Tibial artery (tissue), 4 donors: ENCODE measurements around the gene VGLL4.

Experiments
- DNase-seq, 2 donors: peaks; one replicate each; pipeline ENCODE4 v3.0.0-alpha.2; 2019
- H3K27ac ChIP-seq, 2 donors: fragments of 200-600 bp; sonication (generic) in 1 of 2; 1 replicate in 1 of 2; 2 replicates in 1 of 2; pipeline ENCODE4 v1.5.1; 2018 to 2019; ENCODE audit warnings: mild to moderate bottlenecking in 1 of 2
- H3K27me3 ChIP-seq, 2 donors: fragments of 200-600 bp; sonication (generic) in 1 of 2; one replicate each; pipeline versions ENCODE4 v1.5.1 to v1.6.0; 2016 to 2019
- H3K36me3 ChIP-seq, 3 donors: fragments of 200-600 bp; sonication (generic) in 2 of 3; one replicate each; pipeline ENCODE4 v1.5.1; 2016 to 2019; ENCODE audit warnings: mild to moderate bottlenecking in 2 of 3
- H3K4me1 ChIP-seq, 4 donors: fragments of 200-600 bp; sonication (generic) in 2 of 4; 1 replicate in 3 of 4; 2 replicates in 1 of 4; pipeline ENCODE4 v1.5.1; 2016 to 2019
- H3K4me3 ChIP-seq, 2 donors: fragments of 200-600 bp; sonication (generic) in 1 of 2; 1 replicate in 1 of 2; 2 replicates in 1 of 2; pipeline ENCODE4 v1.5.1; 2018 to 2019; ENCODE audit warnings: mild to moderate bottlenecking in 2 of 2
- H3K9me3 ChIP-seq, 3 donors: fragments of 200-600 bp; sonication (generic) in 1 of 3; one replicate each; pipeline ENCODE4 v1.5.1; 2016 to 2019
- intact Hi-C: fragments of 100-400 bp; cut with DNase I; formaldehyde crosslinking; loops from one replicate; pipeline ENCODE4 v1.15.0; 2023; ENCODE audit warnings: low total_unique reads
- TF ChIP-seq, protein P1 (sequence below), 2 experiments: fragments of 200-600 bp in 1 of 2; fragments of 450-650 bp in 1 of 2; IDR thresholded peaks; one replicate each; pipeline ENCODE4 v1.5.1; 2017 to 2019; ENCODE audit warnings: antibody characterized with exemption in 2 of 2, mild to moderate bottlenecking in 1 of 2, moderate library complexity in 1 of 2

The VGLL4 gene

DNA sequence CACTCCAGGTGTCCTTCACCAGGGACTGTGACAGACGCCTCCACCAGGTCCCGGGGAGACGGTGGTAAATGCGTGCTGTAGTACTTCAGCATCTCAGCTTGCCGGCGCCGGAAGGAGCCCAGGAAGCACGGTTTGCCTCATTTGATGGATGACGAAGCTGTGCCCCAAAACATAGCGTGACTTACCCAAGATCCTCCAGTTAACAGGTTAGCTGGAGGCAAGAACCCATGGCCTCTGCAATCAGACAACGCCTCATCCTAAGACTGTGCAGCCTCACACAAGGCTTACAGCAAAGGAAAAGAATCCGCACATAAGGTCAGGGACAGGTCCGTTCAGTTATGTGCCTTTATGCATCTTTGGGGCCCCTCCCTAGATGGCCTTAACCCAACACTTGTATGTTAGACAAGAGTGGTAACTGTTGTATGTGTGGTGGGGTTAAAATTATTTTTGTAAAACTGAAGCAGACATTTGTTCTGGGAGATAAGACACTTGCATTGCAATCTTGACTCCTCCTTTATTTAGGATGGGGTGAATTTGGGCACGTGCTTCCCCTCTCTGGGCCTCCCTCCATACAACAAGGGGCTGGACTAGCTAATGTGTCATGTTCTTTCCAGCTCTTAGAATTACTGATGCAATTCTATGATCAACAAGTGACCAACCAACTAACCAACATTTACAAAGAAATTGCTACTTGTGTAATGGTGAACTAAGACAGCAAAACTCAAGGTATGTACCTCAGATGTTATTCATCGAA is 39.4 kb downstream of the VGLL4 start:
- TF ChIP-seq, protein P1, sequence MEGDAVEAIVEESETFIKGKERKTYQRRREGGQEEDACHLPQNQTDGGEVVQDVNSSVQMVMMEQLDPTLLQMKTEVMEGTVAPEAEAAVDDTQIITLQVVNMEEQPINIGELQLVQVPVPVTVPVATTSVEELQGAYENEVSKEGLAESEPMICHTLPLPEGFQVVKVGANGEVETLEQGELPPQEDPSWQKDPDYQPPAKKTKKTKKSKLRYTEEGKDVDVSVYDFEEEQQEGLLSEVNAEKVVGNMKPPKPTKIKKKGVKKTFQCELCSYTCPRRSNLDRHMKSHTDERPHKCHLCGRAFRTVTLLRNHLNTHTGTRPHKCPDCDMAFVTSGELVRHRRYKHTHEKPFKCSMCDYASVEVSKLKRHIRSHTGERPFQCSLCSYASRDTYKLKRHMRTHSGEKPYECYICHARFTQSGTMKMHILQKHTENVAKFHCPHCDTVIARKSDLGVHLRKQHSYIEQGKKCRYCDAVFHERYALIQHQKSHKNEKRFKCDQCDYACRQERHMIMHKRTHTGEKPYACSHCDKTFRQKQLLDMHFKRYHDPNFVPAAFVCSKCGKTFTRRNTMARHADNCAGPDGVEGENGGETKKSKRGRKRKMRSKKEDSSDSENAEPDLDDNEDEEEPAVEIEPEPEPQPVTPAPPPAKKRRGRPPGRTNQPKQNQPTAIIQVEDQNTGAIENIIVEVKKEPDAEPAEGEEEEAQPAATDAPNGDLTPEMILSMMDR (IDR thresholded peaks at IDR 0.05): no peak
- H3K9me3 ChIP-seq: no peaks in the 10 kb centered on the region
- DNase-seq: no peak
- intact Hi-C loops: no loop called here
- peak overlapping the region; percentile 81 to 91 for H3K27ac ChIP-seq
- H3K36me3 ChIP-seq: no peaks in the 10 kb centered on the region
- peaks cover 7 to 92% (median 59%) of the 10 kb centered on the region in 4 donors for H3K4me1 ChIP-seq
- H3K4me3 ChIP-seq: peak overlapping the region; percentile 11 to 12
- no peaks in the 10 kb centered on the region for H3K27me3 ChIP-seq

DNA sequence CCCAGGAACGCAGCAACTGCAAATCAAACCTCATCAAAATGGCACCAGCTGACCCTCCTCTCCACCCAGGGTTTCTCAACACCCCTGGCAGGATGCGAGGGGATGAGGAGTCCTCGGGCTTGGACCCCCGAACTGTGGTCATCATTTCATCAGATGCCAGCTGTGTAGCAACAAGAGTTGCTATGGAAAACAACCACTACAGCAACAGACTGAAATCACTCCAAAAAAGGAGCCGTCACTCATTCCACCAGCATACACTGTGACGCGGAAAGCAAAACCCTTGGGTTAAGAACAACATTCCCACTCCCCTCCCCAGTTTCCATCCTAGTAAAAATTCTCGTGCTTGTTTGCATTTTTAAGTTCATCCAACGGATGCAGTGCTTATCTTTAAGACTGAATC is 40.1 kb downstream of the VGLL4 start:
- Histone ChIP-seq H3K36me3 (no peaks in the 10 kb centered on the region), H3K4me1 (peaks cover 7 to 92% (median 58%) of the 10 kb centered on the region in 4 donors), H3K4me3 (peak overlapping the region; percentile 11 to 12), H3K27me3 (no peaks in the 10 kb centered on the region), H3K27ac (peak overlapping the region; percentile 81 to 91), H3K9me3 (no peaks in the 10 kb centered on the region)
- peak; percentile 86 to 88 for DNase-seq
- intact Hi-C loops: no loop called here
- TF ChIP-seq, protein P1 (IDR thresholded peaks at IDR 0.05): no peak

GRCh38 chr3:11602886-11603527 is 40.7 kb downstream of the VGLL4 start:
- peak overlapping the region; percentile 81 to 91 for H3K27ac ChIP-seq
- H3K36me3 ChIP-seq: no peaks in the 10 kb centered on the region
- no peaks in the 10 kb centered on the region for H3K27me3 ChIP-seq
- H3K4me3 ChIP-seq: no peak overlapping the region
- H3K9me3 ChIP-seq: no peaks in the 10 kb centered on the region
- intact Hi-C loops: no loop called here
- DNase-seq: no peak
- peaks cover 7 to 92% (median 60%) of the 10 kb centered on the region in 4 donors for H3K4me1 ChIP-seq
- TF ChIP-seq, protein P1 (IDR thresholded peaks at IDR 0.05): no peak

DNA sequence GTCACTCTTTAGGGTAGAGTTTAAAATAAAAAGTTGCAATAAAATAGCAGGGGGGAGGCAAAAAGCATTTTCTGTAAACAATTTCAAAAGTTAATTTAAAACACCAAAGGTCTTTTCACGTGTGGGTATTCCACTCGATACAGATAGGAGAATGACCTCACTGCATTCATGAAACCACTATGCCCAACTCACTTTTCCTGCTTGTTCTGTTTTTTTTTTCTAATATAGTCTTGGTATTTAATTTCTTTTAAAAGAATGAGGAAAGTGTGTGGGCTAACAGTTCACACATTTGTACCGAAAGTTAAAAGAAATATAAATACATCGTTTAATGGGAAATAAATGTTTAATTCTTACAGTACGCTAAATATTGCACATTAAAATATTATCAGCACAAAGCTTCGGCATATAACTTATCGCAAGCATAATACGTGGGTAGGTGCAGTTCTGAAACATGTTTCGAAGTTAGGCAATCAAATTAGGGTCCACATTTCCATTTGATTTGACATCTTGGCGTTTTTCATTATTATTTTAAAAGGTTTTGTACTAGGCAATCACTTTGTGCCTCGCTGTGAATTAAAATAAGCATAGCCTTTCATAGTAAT is 41.4 kb downstream of the VGLL4 start:
- no peaks in the 10 kb centered on the region for H3K27me3 ChIP-seq
- H3K4me1 ChIP-seq: peaks cover 7 to 90% (median 57%) of the 10 kb centered on the region in 4 donors
- TF ChIP-seq, protein P1 (IDR thresholded peaks at IDR 0.05): no peak
- H3K4me3 ChIP-seq: no peak overlapping the region
- peak overlapping the region; percentile 81 to 91 for H3K27ac ChIP-seq
- intact Hi-C loops: no loop called here
- no peaks in the 10 kb centered on the region for H3K36me3 ChIP-seq
- no peaks in the 10 kb centered on the region for H3K9me3 ChIP-seq
- DNase-seq: no peak

DNA sequence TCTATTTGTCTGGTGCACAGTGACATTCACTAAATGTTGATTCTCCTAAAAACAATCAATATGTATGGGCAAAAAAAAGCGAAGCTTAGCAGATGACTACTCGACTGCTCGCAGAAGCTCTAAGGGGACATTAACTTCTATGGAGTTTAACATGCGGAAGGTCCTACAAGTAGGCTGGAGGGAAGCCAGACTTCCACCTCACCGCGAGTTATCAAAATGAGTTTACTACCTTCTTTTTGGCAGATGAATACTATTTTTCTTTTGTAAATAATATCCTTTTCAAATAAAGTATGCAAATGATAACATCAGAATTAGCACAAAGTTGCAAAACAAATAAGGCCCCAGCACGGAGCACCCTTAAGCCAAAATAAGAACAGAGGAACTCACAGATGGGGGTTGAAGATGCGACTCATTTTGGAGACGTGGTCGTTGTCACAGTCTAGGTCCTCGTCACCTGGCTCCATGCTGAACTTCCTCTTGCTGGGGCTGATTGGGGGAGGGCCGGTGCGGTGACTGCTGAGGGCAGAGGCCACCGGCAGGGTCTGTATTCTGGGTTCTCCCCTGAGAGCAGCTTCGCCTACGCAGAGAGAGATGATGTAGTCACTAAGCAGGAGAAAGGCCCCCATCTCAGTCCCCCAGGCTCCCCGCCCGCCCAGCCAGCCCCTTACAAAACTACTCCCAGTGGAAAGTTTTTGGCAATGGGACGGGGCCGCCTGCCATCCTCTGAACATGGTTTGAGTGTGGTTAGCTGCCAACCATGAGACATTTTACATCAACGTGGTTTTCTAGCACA is 42.1 kb downstream of the VGLL4 start:
- H3K36me3 ChIP-seq: no peaks in the 10 kb centered on the region
- intact Hi-C loops: no loop called here
- TF ChIP-seq, protein P1 (IDR thresholded peaks at IDR 0.05): no peak
- H3K4me3 ChIP-seq: peak overlapping the region in 1 of 2 donors; percentile 16
- no peaks in the 10 kb centered on the region for H3K9me3 ChIP-seq
- H3K27me3 ChIP-seq: no peaks in the 10 kb centered on the region
- H3K27ac ChIP-seq: peak overlapping the region; percentile 81 to 91
- DNase-seq: peak; percentile 71 to 94
- H3K4me1 ChIP-seq: peaks cover 7 to 84% (median 56%) of the 10 kb centered on the region in 4 donors
